Right kidney (tissue), 1 donor: Measurements from ENCODE around the gene DGKQ.
"Not testable (repeated sequence)": the region's sequence is repeated elsewhere in the genome, so short reads cannot be mapped to it uniquely, and the experiment has no call there.

ENCODE experiments used
- DNase-seq: peaks from one replicate; pipeline ENCODE4 v3.0.0-alpha.2; 2016

The DGKQ gene

DNA sequence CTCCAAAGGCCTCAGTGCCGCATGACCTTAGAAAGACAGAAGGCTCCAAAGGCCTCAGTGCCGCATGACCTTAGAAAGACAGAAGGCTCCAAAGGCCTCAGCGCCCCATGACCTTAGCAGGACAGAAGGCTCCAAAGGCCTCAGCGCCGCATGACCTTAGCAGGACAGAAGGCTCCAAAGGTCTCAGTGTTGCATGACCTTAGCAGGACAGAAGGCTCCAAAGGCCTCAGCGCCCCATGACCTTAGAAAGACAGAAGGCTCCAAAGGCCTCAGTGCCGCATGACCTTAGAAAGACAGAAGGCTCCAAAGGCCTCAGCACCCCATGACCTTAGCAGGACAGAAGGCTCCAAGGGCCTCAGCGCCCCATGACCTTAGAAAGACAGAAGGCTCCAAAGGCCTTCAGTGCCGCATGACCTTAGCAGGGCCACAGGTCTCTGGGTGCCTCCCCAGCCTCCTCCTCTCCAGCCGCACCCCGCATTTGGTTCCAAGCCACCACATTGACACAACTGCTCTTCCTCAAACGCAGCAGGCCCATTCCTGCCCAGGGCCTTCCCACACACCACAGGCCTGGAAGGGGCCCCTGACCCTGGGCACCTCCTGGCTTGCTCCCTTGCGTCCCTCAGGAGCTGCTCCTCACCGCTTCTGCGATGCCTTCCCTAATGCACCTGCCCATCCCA, 54.2 kb downstream of the DGKQ start:
- not testable (repeated sequence) for DNase-seq

GRCh38 chr4:918591-918990, 54.8 kb downstream of the DGKQ start:
- DNase-seq: not testable (repeated sequence)

GRCh38 chr4:917992-918391, 55.4 kb downstream of the DGKQ start:
- DNase-seq: no peak

GRCh38 chr4:917466-917865, 55.9 kb downstream of the DGKQ start:
- DNase-seq: no peak

DNA sequence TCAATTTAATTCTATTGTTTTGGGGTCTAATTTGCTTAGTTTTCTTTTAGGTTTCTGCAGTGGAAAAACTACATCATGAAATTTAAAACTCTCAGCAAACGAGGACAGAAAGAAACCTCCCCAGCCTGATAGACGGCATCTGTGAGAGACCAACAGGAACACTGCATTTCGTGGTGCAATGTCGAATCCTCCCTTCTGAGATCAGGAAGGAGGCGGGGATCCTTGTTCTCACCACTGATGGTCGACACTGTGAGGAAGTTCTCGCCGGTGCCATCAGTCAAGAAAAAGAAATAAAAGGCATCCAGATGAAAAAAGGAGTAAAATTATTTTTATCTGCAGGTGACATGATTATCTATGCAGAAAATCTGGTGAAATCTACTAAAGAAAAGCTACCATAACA, 57.8 kb downstream of the DGKQ start:
- peak; percentile 25 for DNase-seq

DNA sequence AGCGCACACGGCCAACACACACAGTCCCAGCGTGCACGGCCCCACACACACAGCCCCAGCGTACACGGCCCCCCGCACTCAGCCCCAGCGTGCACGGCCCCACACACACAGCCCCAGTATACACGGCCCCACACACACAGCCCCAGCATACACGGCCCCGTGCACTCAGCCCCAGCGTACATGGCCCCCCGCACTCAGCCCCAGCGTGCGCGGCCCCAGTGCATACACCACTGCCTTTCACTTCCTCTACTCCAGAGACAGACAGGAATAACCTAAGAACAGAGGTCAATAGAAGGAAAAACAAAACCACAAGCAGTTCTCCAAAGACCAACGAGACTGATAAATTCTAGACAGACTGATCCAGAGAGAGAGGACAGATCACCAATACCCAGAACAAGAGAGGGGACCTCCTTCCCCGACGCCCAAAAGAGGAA, 58.3 kb downstream of the DGKQ start:
- DNase-seq: peak; percentile 35

- no peak for DNase-seq
Observed at GRCh38 chr4:914531-914930, 58.8 kb downstream of the DGKQ start.

DNA sequence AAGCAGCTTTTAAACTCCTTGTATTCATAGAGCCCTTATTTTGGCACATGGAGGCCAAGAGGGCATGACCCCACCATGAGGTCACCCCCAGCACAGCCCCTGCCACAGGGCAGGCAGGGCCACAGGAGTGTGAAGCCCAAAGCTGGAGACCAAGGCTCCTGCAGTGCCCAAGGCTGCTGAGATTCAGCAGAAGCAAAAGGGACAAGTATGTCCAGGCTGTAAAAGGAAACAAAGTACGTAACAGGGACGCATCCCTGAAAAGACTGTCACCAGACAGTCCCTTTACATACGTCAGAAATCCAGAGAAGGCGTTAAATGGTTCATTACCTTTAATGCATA, 60.1 kb downstream of the DGKQ start:
- no peak for DNase-seq

- no peak for DNase-seq
Observed at GRCh38 chr4:912548-913279, 60.7 kb downstream of the DGKQ start.

GRCh38 chr4:911871-912490, 61.4 kb downstream of the DGKQ start:
- DNase-seq: no peak

- no peak for DNase-seq
Observed at GRCh38 chr4:911221-911751, 62.1 kb downstream of the DGKQ start.

- DNase-seq: no peak
Observed at GRCh38 chr4:910366-911091, 62.8 kb downstream of the DGKQ start.

GRCh38 chr4:909821-910220, 63.5 kb downstream of the DGKQ start:
- no peak for DNase-seq

DNA sequence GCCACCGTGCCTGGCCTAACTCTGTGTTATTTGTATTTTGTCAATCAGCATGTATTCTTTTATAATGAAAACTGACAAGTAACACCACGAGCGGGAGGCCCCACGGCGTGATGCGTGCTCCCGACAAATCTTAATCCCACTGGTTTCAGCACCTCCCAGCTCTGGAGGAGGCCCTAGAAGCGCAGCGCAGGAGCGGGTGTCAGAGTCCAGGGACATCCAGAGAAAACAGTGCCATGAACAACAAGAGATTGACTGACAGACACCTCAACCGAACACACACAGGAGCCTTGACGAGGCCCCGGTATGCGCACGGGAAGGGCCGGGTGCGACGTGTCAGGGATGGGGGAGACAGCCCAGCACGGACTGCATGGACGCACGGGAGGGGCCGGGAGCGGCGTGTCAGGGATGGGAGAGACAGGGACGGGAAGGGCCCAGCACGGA, 64.2 kb downstream of the DGKQ start:
- no peak for DNase-seq
